Activated naive CD4-positive, alpha-beta T cell treated with anti-CD3 and anti-CD28 coated beads, Interleukin-2, amount 50 U/mL, for 16 hours (primary cell): ENCODE measurements around the gene CYP46A1.
"Not testable (repeated sequence)": the region's sequence is repeated elsewhere in the genome, so short reads cannot be mapped to it uniquely, and the experiment has no call there.

ENCODE experiments used
- DNase-seq: peaks from one replicate; pipeline ENCODE4 v3.0.0-alpha.2; 2020

The CYP46A1 gene

GRCh38 chr14:99760817-99761216 is 76.7 kb downstream of the CYP46A1 start:
- DNase-seq: no peak

DNA sequence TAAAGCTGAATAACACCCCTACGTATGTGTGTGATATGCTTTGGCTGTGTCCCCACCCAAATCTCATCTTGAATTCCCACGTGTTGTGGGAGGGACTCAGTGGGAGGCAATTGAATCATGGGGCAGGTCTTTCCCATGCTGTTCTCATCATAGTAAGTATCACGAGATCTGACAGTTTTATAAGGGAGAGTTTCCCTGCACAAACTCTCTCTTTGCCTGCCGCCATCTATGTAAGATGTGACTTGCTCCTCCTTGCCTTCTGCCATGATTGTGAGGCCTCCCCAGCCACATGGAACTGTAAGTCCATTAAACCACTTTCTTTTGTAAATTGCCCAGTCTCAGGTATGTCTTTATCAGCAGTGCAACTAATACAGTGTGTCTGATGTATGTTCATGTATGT is 78.8 kb downstream of the CYP46A1 start:
- DNase-seq: not testable (repeated sequence)

GRCh38 chr14:99763527-99764221 is 79.6 kb downstream of the CYP46A1 start:
- no peak for DNase-seq

- no peak for DNase-seq
Observed at GRCh38 chr14:99764222-99764706, 80.2 kb downstream of the CYP46A1 start.

- no peak for DNase-seq
Observed at GRCh38 chr14:99768381-99768780, 84.3 kb downstream of the CYP46A1 start.

DNA sequence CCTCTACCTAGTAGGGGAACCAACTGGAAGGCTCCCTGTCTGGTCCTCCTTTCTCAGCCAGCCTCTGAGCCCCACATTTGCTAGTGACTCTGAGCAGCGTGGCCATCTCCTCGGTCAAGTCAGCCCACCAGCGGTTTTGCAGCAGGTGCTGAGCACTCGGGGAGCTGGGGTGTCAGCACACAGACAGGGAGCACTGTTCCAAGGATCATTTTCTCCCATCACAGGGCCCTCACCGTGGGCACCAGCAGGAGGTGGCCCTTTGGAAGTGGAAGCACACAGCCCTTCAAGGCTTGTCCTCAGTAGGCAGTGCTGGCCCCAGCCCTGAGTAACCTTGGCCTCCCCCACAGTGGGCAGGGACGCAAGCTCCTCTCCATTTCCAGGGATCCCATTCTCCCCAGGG is 85.0 kb downstream of the CYP46A1 start:
- no peak for DNase-seq

DNA sequence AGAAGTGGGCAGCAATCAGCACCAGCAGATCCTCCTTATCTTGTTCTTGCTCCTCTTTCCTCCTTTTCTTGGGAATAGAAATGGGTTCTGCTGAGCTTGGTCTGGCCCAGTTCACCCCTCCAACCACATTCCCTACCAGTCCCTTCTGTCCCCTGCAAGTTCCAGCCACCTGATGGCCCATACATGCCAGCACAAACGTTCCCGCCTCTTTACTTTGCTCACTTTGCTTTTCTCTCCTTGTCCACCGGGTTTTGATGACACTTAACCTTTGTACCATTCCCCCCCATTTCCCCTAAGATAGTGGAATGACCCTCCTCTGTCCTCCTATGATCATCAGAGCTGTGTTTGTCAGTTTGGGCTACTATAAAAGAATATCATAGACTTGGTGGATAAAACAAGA is 85.7 kb downstream of the CYP46A1 start:
- no peak for DNase-seq

DNA sequence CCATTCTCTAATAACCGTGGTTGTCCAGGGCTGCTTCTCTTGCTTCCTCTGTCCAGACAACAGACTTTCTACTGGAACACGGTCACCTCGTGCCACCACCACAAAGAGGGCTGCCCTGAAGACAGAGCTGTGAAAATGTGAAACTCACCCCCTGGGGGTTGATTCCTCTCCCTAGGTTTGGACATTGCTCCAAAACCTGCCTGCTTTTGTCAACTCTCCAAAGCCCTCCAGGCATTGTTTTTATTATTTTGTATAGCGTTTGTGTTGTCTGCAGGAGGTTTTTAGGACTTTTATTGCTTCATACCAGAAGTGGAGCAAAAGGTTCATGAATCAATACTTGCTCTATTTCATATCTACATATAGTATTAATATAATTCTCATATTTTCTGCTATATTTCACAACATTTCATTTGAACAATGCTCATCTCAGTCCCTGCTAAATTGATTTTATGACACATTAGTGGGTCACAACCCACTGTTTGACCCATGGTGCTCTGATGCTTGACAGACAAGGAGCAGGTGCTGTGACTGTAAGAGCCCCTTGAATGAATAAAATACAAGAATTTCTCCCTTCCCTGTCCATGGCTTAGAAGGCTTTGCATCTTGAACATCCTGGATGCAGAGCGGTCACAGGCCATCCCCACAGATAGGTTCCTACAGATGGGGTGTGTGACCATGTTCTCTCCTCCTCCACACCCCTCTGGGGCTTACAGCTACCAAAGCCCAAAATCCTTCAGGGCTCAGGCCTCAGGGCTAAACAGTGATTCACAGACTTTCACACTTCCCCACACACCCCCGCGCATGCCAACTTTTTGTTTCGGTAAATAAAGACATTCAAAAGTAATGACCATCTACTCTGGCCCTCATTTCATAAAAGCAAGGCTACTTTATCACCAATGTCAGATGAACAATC is 88.5 kb downstream of the CYP46A1 start:
- no peak for DNase-seq

GRCh38 chr14:99773521-99774497 is 89.7 kb downstream of the CYP46A1 start:
- no peak for DNase-seq

GRCh38 chr14:99774556-99775307 is 90.6 kb downstream of the CYP46A1 start:
- DNase-seq: no peak

GRCh38 chr14:99775351-99775750 is 91.3 kb downstream of the CYP46A1 start:
- DNase-seq: no peak
